Neuron (in vitro differentiated cells): ENCODE data around the gene FLNB.

Experiments used
- H2AFZ ChIP-seq: one replicate; pipeline ENCODE4 v1.6.1; 2013; ENCODE audit warnings: low read depth, mild to moderate bottlenecking, inconsistent platforms, low read length, moderate library complexity
- H3K27me3 ChIP-seq: one replicate; pipeline ENCODE4 v1.6.1; 2013; ENCODE audit warnings: low read length; ENCODE audit not compliant: insufficient read depth
- H3K36me3 ChIP-seq: one replicate; pipeline ENCODE4 v1.6.1; 2013; ENCODE audit warnings: low read length; ENCODE audit not compliant: insufficient read depth
- H3K4me1 ChIP-seq: one replicate; pipeline ENCODE4 v1.6.1; 2013; ENCODE audit warnings: low read length; ENCODE audit not compliant: insufficient read depth
- H3K4me3 ChIP-seq: 2 replicates; pipeline ENCODE4 v1.5.1; 2013; ENCODE audit warnings: mild to moderate bottlenecking, low read length, moderate library complexity
- H3K9me3 ChIP-seq: one replicate; pipeline ENCODE4 v1.6.1; 2013; ENCODE audit warnings: low read length

FLNB gene

DNA sequence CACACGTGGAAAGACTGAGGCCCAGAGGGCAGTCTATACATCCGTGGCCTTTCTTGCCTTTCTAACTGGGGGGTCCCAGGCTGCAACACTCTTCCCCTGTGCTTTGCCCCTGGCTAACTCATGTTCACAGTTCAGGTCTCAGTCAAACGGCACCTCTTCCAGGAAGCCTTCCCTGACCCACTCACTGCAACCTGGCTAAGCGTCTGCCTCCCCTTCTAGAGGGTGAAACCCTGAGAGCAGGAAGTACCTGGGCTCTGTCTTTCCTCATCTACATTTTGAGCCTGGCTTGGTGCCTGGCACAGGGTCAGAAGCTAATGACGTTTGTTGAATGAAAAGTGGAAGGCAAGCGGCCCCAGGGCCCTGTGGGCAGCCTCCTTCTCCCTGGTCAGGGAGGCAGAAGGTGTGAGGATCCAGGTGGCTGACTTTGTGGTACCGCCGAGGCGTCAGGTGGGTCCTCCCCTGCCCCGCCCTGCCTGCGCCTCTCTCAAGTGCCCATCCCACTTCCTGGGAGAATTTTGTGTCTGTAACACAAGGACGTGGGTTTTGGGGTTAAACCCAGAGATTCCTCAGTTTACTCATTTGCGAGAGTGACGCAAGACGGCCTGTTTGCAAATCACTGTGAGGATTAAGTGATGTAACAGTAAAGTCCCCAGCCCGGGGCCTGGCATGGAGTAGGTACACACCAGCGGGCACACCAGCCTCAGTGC is 170.5 kb downstream of the FLNB start:
- Histone ChIP-seq H3K27me3 (peaks cover 3% of the 10 kb centered on the region), H3K9me3 (no peaks in the 10 kb centered on the region), H3K4me1 (peaks cover 11% of the 10 kb centered on the region), H3K4me3 (no peak overlapping the region), H2AFZ (no peak overlapping the region), H3K36me3 (no peaks in the 10 kb centered on the region)

DNA sequence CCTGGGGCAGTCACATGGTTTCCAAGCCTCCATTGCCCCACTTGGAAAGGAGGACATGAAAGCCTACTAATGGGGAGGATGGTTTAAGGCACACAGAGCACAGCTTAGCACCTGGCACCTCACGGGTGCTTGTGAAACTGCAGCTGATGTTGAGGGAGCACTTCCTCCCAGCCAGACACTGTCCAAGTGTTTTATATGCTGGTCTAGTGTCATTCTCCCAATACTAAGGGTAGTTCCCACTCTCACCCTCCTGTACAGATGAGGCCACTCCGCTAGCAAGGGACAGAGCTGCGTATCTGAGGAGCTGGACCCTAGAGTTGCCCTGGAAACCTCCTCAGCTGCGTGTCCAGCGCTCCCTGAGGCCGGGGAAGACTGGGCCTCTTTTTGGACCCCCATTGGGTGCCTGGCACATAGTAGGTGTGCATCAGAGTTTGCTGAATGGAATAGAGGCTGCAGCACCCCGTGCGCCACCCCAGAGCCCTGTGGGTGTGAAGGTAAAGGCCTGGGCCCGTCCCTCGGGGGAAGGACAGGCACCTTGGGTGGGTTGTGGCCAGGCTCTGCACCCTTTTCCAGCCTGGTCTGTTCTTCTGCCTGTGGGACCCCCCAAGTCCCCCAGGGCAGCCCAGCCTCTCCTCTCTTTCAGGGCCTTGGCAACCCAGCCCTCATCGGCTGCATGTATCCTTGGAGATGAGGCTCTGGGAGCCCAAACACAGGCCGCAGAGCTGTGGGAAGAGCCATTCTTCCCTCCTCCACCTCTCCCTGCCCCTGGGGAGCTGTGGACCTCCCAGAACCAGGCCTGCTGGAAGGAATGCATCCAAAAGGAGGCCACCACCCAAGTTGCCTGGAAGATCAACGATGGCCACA is 171.2 kb downstream of the FLNB start:
- H3K27me3 ChIP-seq, result peaks cover 3% of the 10 kb centered on the region
- H3K4me3 ChIP-seq, result no peak overlapping the region
- H3K9me3 ChIP-seq, result no peaks in the 10 kb centered on the region
- H2AFZ ChIP-seq, result no peak overlapping the region
- no peaks in the 10 kb centered on the region for H3K36me3 ChIP-seq
- H3K4me1 ChIP-seq, result peaks cover 11% of the 10 kb centered on the region

DNA sequence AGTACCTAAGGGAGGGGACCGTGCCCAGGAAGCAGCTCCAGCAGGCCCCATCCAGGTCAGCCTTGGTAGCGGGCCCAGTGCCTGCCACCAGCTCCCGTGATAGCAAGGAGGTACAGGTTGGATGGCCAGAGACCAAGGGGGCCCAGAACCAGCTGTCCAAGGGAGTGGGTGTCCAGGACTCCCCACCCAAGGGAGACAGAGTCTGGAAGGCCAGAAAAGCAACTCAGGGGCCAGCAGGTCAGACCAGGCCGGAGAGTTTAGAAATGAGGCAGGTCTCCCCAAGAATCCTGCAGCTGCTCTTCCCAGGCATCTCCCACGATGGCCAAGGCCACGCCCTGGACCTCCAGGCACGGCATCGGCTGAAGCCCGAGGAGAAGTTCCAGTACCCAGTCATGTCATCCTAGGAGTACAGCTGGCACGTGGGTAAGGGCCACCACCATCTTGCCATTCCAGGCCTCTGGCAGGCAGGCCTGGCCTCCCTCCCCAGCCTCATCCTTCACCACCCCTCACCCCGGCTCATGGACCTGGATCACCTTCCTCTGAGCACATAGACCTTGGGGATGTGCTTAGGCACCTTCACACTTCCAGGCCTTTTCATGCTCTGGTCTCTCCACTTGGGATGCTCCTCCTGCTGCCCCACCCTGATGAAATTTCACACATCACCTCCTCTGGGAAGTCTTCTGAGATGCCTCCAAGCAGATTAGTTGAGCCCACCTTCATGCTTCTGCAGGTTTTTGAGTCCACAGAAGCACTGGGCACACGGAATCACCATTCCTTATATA is 172.1 kb downstream of the FLNB start:
- no peaks in the 10 kb centered on the region for H3K9me3 ChIP-seq
- H3K27me3 ChIP-seq, result peaks cover 3% of the 10 kb centered on the region
- no peaks in the 10 kb centered on the region for H3K36me3 ChIP-seq
- no peak overlapping the region for H3K4me3 ChIP-seq
- H2AFZ ChIP-seq, result no peak overlapping the region
- peaks cover 6% of the 10 kb centered on the region for H3K4me1 ChIP-seq

DNA sequence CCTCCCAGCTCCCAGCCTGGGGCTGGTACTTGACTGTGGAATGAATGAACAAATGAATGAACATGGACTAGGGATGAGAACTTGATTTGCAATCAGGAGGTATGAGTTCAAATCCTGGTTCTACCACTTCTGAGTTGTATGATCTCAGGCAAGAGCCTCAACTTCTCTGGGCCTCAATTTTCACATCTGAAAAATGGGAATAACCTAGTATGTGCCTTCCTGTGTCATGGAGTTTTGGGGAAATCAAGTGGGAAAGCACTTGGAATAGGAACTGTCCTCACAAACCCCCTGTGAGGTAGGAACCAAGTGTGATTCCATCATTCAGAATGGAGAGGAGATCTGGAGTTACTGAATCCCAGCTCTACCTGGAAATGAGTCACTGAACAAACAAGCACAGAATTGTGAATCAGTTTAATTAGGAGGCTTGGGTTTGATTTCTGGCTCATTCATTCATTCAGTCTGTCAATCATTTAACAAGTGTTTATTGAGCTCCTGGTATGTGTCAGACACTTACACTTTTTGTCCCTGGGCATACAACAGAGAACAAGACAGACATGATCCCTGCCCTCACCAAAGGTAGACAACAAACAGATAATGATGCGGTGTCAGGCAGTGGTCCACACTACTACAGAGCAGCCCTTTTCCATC is 172.8 kb downstream of the FLNB start:
- H2AFZ ChIP-seq, result no peak overlapping the region
- no peaks in the 10 kb centered on the region for H3K9me3 ChIP-seq
- no peak overlapping the region for H3K4me3 ChIP-seq
- peaks cover 3% of the 10 kb centered on the region for H3K27me3 ChIP-seq
- no peaks in the 10 kb centered on the region for H3K4me1 ChIP-seq
- H3K36me3 ChIP-seq, result no peaks in the 10 kb centered on the region

DNA sequence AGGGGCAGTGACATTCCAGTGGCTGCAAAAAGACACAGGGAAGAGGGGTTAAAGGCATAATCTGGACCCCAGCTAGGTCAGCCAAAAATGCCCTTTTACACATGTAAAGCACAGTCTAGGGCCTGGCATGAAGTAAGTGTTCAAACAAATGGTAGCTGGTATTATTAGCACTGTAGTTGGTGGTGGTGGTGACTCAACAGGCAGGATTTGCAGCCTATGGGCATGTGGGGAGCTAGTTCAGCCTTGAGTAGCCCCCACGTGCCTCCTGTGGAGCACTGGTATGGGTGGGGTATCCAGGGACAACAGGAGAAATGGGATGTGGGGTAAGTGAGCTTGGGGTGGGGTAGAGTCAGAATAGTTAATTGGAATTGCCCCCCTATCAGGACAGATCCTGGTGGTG is 175.0 kb downstream of the FLNB start:
- H3K27me3 ChIP-seq, result peaks cover 3% of the 10 kb centered on the region
- no peaks in the 10 kb centered on the region for H3K4me1 ChIP-seq
- H3K9me3 ChIP-seq, result no peaks in the 10 kb centered on the region
- H2AFZ ChIP-seq, result no peak overlapping the region
- no peaks in the 10 kb centered on the region for H3K36me3 ChIP-seq
- no peak overlapping the region for H3K4me3 ChIP-seq

DNA sequence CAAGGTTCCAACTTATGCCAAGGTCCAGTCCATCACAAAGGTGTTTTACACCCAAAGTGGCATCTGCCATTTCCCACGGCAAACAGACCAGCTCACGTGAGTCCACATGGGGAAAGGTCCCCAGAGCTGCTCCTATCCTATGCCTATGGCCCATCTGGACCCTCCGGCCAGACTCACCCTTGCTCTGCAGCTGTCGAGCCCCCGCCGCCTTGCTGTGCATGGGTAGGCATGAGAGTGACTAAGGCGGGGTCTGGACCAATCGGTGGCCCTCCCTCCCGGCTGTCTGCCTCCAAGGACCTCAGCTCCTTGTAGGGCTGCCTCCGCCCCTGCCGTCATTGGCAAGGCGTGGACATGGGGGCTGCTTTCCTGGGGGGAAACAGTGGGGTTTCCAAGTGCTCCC is 175.7 kb downstream of the FLNB start:
- no peak overlapping the region for H3K4me3 ChIP-seq
- peaks cover 1% of the 10 kb centered on the region for H3K4me1 ChIP-seq
- H3K9me3 ChIP-seq, result no peaks in the 10 kb centered on the region
- H2AFZ ChIP-seq, result no peak overlapping the region
- H3K27me3 ChIP-seq, result peaks cover 3% of the 10 kb centered on the region
- H3K36me3 ChIP-seq, result no peaks in the 10 kb centered on the region

DNA sequence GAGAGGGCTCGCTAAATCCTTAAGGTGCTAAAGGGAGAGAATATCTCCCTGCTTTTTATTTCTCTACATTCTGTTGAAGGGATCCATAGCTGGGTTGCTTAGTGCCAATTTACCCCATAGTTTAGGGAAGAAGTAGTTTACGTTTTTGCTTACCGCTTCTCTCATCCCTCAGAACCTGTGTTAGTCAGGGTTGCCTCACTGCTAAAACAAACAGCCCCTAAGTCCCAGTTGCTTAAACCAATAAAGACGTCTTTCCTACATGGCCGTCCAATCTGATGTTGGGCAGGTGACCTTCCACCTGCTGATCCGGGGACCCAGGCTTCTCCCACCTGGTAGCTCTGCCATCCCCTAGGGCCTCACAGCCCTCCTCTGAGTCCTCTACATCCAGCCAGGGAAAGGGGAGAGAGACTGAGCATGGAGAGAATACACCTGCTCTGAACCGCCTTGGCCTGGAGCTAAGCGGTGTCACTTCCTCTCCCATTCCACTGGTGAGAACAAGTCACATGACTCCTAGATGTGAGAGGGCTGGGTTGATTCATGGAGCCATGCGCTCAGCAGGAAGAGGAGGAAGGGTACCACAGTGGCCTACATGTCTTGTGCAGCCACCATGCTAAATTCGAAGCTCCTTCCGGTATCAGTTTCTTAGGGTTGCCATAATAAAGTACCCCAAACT is 176.2 kb downstream of the FLNB start:
- H3K36me3 ChIP-seq, result no peaks in the 10 kb centered on the region
- H3K27me3 ChIP-seq, result peaks cover 3% of the 10 kb centered on the region
- H3K4me1 ChIP-seq, result peaks cover 7% of the 10 kb centered on the region
- no peaks in the 10 kb centered on the region for H3K9me3 ChIP-seq
- no peak overlapping the region for H3K4me3 ChIP-seq
- no peak overlapping the region for H2AFZ ChIP-seq

DNA sequence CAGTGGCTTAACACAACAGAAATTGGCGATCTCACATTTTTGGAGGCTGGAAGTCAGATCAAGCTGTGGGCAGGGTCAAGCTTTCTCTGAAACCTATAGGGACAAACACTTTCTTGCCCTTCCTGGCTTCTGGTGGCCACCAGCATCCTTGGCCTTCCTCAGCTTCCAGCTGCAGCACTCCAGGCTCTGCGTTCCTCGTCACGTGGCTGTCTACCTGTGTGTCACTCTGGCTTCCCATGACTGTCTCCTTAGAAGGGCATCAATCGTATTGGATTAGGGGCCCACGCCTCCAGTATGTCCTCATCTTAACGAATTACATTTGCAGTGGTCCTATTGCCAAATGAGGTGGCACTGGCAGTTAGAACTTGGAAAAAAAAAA is 176.7 kb downstream of the FLNB start:
- Histone ChIP-seq H3K4me3 (no peak overlapping the region), H3K36me3 (no peaks in the 10 kb centered on the region), H2AFZ (no peak overlapping the region), H3K4me1 (peaks cover 10% of the 10 kb centered on the region), H3K27me3 (peaks cover 3% of the 10 kb centered on the region), H3K9me3 (no peaks in the 10 kb centered on the region)

DNA sequence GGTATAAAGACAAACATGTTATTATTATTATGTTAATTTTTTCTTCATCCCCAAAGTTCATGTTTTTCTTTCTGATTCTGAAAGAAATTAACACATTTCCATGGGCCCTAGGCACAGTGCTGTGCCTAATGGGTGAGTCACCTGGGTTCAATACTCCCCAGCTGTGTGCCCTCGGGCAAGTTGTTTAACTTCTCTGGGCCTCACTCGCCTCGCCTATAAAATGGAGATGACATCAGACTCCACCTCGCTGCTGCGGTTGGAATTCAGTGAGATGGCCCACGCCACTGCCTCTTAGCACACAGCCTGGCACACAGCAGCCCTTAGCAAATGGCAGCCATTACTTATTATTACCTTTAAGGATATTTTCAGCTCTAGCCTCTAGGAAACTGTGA is 179.9 kb downstream of the FLNB start:
- no peak overlapping the region for H2AFZ ChIP-seq
- H3K4me1 ChIP-seq, result peaks cover 10% of the 10 kb centered on the region
- no peak overlapping the region for H3K4me3 ChIP-seq
- no peaks in the 10 kb centered on the region for H3K36me3 ChIP-seq
- peaks cover 3% of the 10 kb centered on the region for H3K27me3 ChIP-seq
- H3K9me3 ChIP-seq, result no peaks in the 10 kb centered on the region

DNA sequence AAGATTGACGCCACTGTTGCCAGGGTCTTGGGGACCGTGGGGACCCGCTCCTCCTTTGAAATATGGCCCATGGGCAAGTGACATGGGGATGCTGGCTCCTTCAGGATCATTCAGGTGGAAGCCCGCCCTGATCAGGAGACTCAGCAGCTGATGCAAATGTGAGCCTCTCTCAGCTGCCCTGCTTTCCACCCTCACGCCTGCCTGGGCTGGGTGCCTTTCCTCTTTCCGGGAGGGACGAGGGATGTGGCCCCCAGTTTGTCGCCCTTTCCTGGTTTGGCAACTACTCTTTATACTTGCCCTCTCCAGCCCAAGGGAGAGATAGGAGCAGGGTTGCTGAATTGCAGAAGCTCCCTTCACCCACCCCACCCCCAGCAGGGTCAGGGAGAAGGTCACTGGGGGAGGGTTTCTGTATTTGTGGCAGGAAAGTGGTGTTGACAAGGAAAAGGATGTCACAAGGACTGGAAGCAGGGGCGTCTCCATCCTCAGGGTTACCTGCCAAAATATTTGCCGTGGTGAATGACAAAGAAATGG is 180.8 kb downstream of the FLNB start:
- Histone ChIP-seq H3K4me3 (no peak overlapping the region), H3K4me1 (peaks cover 10% of the 10 kb centered on the region), H2AFZ (no peak overlapping the region), H3K9me3 (no peaks in the 10 kb centered on the region), H3K36me3 (no peaks in the 10 kb centered on the region), H3K27me3 (no peaks in the 10 kb centered on the region)

DNA sequence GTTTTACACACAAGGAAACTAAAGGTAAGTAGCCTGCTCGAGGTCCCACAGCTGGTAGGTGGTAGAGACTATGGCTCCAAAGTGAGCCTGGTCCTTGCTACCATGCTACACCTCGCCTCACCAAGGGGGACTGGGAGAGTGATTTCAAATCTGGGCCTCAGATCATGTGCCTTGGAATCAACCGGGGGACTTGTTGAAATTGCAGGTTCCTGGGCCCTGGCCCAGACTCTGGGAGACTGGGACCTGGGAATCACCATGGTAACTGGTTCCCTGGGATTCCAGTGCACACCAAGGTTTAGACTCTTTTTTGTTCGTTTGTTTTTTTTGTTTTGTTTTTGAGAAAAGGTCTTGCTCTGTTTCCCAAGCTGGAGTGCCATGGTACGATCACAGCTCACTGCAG is 181.5 kb downstream of the FLNB start:
- no peak overlapping the region for H3K4me3 ChIP-seq
- no peaks in the 10 kb centered on the region for H3K9me3 ChIP-seq
- H3K4me1 ChIP-seq, result peaks cover 10% of the 10 kb centered on the region
- no peak overlapping the region for H2AFZ ChIP-seq
- H3K36me3 ChIP-seq, result no peaks in the 10 kb centered on the region
- H3K27me3 ChIP-seq, result no peaks in the 10 kb centered on the region

DNA sequence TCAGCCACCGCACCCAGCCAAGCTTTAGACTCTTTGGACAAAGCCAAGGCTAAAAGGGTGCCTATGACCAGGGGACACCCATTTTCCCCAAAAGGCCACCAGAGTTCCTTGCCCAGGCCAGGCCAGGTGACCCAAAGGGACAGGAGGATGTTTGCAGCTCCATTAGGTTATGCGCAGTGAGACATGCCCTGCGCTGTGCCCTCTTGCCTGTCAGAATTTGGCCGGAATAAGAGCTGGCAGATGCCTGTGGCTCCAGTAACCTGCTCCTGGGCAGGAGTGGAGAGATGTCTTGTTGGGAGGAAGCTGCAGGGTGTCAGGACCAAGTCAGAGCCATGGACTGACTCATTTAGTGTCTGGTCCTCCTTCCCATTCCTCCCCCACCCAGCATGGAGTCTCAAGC is 182.1 kb downstream of the FLNB start:
- Histone ChIP-seq H3K4me3 (no peak overlapping the region), H3K27me3 (no peaks in the 10 kb centered on the region), H3K4me1 (peaks cover 10% of the 10 kb centered on the region), H3K36me3 (no peaks in the 10 kb centered on the region), H2AFZ (no peak overlapping the region), H3K9me3 (no peaks in the 10 kb centered on the region)
